AG09309 (cell line): ENCODE data around the gene DCANP1.

Experiments
- DNase-seq: peaks from one replicate; pipeline ENCODE4 v3.0.0-alpha.2; 2010; ENCODE audit warnings: low read depth
- H3K4me3 ChIP-seq: 2 replicates; pipeline ENCODE4 v1.5.1; 2011; ENCODE audit warnings: mild to moderate bottlenecking, low read depth, low read length, moderate library complexity; ENCODE audit not compliant: control insufficient read depth
- CTCF ChIP-seq: IDR thresholded peaks from 2 replicates; pipeline ENCODE4 v1.5.1; 2011; ENCODE audit warnings: mild to moderate bottlenecking, low read depth, low read length, inconsistent platforms; ENCODE audit not compliant: insufficient read depth, control insufficient read depth; ENCODE audit errors: missing control alignments

Gene DCANP1

DNA sequence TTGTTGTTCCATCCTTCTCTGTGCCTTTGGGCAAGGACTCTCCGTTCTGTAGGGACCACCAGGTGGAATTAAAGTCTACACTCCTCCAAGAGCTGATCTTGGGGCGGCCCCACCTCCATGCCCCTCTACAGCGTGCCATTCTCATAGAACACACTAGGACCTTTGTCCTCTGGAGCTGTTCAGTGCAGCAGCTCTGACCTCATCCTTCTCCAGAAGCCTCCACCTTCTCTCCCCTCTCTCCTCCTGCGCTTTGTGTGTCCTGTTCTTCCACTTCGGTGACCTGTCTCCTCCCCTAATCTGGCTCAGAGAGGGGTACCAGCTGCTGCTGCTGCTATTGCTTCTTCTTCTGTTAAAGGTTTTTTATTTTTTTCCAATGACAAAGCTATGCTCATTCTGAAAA is 46.3 kb downstream of the DCANP1 start:
- no peak for TF ChIP-seq CTCF
- no peak overlapping the region for H3K4me3 ChIP-seq
- DNase-seq = no peak

DNA sequence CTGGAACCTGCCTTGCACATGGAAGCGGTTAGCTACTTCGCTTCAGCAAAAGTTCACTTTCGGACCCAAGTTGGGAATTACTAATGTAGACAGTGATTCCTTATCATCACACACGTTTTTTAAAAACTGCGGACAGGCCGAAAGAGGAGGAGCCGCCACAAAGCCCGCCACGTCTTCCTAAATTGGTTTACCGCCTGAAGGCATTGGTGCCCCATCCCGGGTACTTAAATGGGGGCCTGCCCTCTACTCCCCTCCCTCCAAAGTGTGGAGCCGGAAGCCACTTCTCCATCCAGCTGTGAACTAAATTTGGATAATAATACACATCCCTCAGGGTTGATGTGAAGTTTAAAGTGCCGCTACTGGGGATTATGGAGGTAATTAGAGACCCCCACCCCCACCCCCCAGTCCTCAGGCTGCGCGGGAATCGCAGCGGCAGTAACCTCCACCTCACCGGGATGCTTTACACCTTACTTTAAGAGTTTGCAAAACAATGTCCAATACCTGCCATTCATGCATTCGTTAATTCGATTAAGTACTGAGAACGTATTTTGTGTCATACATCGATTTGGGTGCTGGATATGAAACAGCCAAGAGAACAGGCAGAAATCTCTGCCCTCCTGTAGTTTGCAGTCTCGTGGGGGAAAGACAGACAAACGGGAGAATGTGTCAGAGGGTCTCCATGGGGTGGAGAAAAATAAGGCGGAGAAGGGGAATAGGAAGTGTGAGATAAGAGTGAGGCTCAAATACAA is 47.2 kb downstream of the DCANP1 start:
- H3K4me3 ChIP-seq = peak overlapping the region; percentile 77
- DNase-seq = no peak
- no peak for TF ChIP-seq CTCF

DNA sequence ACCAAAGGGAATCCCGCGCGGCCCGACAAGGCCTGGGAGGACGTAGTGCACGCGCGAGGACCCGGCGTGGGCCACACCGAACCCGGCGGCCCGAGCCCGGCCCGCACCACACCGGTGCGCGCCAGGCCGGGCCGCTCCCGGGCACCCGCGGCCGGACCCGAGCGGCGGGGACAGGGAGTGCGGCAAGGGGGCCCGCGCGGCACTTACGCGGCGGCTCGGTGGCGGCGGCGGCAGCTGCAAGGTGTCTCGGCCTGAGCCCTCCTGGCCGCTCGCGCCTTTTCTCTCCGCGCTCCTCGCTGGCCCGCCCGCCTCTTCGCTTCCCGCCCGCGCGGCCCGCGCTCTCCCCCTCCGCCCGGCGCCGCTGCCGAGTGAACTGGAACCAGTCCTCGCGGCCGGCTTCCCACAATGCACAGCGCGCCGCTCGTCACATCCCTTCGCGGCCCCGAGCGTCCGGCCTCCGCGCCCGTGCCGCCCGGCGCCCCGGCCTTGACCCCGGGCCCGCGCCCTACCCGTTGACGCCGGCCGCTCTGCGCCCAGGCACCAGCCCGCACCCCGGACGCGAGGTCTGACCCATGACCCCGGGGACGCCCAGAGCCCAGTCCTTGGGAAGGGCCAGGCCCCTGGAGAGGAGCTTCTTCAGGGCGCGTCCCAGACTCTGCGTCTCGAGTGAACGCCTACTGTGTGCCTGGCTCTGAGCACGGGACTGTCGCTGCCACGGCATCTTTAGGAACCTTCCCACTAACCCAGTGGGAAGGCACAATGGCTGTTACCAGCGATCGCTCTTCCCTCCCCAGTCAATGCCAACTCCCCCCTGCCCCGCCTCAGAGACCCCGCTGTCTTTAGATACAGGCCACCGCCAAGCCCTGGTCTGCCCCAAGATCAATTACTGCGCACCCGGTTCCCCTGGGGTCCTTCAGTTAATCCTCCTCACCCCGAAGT is 48.0 kb downstream of the DCANP1 start, which contains the start of gene MACROH2A1:
Gene MACROH2A1 (minus strand): TSS at position 377 of the 939 bp plus-strand sequence. CDS start 10,138 bp downstream, outside the sequence.
- no peak for TF ChIP-seq CTCF
- no peak for DNase-seq
- peak within 1 kb of the TSS; percentile 77 for H3K4me3 ChIP-seq

DNA sequence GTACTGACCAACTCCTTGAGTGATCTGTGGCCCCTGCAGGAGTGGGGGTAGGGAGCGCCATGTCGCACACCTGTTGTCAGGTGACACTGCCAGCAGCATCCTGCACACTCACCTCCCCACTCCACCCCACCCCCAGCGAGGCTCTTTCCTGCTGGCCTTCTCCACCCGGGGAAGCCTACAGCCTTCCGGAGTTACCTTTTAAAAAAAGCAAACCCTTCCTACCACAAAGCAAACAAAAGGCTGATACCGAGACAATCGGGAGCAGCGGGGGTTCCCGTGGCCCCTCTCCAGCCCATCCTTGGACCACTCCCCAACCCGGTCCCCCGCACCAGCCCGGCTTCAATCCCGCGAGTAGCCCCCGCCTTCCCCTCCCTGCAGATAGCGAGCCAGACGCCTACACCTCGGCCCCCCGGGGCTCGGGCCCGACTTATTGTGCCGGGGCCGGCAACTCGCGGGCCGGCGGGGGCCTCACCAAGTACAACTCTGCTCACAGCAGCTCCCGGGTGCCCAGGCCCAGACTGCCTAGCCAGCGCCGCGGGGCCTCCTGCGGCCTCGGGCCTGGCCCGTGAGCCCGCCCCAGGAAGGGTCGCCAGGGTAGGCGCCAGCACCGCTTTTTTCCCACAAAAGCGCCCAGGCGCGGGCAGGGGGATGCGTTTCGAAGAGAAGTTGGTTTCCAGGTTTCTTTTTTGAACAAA is 48.8 kb downstream of the DCANP1 start:
- DNase-seq = no peak
- no peak for TF ChIP-seq CTCF
- H3K4me3 ChIP-seq = peak overlapping the region; percentile 77

- no peak overlapping the region for H3K4me3 ChIP-seq
- no peak for DNase-seq
- TF ChIP-seq CTCF = no peak
Observed at GRCh38 chr5:135397084-135397483, 50.1 kb downstream of the DCANP1 start.

DNA sequence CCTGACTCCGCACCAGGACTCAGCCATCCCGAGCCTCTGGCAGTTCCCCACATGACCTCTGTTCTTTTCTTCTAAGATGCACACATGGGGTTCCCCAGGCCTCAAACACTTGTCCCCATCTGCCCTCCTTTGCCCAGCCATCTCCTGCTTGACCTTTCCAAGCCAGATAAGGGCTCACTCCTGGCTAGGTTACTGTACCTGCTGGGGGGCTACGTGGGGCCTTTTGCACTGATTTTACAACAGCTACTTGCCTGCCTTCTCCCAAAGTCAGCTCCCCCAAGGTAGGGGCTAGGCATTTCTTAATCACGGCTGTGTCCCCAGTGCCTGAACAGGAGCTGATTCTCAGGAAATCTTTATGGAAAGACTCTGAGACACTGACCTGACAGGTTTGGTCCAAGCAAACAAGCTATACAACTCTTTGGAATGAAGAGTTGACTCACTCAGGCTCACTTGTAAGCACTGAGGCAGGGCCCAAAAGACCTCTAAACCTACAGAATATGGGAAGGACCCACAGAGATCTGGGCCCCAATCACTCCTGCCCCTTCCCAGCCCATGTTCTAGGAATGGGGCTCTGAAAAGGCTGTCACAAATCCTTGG is 50.6 kb downstream of the DCANP1 start:
- no peak overlapping the region for H3K4me3 ChIP-seq
- no peak for TF ChIP-seq CTCF
- no peak for DNase-seq
